ENCODE results near the gene U2SURP.
A peak's percentile ranks its signal among the peaks of the same experiment; 100 is the strongest.
"Not testable (repeated sequence)": the region's sequence is repeated elsewhere in the genome, so short reads cannot be mapped to it uniquely, and the experiment has no call there.

The U2SURP gene

GRCh38 chr3:143024351-143024960 is 23.1 kb downstream of the U2SURP start:
- no peak for DNase-seq

DNA sequence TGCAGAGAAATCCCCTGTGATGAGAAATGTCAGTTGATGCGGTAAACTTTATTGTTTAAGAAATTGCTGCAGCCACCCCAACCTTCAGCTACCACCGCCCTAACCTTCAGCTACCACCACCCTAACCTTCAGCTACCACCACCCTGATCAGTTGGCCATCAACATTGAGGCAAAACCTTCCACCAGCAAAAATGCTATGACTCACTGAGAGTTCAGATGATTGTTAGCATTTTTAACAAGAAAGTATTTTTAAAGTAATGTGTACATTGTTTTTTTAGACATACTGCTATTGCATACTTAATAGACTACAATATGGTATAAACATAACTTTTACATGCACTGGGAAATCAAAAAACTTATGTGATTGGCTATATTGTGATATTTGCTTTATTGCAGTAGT is 30.0 kb downstream of the U2SURP start:
- DNase-seq, result no peak

DNA sequence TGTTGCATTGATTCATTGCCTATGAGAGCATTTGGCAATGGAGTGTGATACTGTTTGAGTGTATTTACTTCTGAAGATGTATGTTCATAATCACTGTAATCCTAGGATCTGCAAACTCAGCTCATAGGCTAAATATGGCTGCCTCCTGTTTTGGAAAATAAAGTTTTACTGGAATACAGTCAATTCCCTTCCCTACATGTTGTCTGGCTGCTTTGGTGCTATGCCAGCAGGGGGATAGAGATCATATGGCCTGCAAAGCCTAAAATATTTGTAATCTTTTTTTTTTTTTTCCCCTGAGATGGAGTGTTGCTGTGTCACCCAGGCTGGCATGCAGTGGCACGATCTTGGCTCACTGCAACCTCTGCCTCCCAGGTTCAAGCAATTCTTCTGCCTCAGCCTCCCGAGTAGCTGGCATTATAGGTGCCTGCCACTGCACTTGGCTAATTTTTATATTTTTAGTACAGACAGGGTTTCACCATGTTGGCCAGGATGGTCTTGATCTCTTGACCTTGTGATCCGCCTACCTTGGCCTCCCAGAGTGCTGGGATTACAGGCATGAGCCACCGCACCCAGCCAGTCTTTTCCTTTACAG is 30.5 kb downstream of the U2SURP start:
- peak; percentile 8 for DNase-seq

GRCh38 chr3:143035466-143036211 is 34.3 kb downstream of the U2SURP start:
- DNase-seq, result no peak

DNA sequence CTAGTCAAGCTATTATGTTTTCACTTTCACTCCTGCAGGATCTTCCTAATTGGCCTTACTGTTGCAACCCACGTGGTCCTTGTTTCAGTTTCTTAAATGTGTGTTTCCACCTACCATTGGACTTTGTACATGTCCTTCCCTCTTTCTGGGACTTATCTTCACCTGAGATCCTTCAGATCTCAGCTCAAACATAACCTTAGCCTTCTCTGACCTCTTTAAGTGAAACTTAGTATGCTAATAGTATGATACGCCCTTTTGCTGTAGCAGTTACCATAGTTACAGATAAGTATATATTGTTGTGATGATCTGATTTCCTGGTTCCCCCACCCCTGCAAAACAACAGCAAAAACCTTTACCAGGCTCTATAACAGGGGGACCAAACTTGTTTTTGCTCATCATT is 35.2 kb downstream of the U2SURP start:
- no peak for DNase-seq

- DNase-seq, result no peak
These were observed 36.5 kb downstream of the U2SURP start for GRCh38 chr3:143037867-143038266.

GRCh38 chr3:143040261-143040879 is 39.0 kb downstream of the U2SURP start:
- DNase-seq, result peak; percentile 36

- DNase-seq, result no peak
These were observed 40.5 kb downstream of the U2SURP start for GRCh38 chr3:143041903-143042302.

DNA sequence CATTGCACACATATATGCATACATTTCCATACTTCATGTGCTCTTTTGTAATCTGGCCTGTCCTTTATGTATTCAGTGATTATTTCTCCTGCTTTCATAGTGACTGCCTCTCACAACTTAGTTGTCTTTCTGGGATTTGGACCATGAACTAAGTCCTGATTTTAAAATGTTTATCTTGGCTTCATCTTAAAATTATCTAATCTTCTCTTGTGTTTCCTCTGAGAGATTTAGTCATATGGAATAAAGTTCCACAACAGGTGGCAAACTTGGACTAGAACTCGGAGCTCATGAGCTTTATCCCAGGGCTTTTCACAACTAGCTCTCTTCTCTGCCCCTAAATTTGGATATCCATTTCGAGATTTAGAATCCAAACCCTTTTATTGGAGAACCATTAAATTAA is 44.3 kb downstream of the U2SURP start:
- no peak for DNase-seq

DNA sequence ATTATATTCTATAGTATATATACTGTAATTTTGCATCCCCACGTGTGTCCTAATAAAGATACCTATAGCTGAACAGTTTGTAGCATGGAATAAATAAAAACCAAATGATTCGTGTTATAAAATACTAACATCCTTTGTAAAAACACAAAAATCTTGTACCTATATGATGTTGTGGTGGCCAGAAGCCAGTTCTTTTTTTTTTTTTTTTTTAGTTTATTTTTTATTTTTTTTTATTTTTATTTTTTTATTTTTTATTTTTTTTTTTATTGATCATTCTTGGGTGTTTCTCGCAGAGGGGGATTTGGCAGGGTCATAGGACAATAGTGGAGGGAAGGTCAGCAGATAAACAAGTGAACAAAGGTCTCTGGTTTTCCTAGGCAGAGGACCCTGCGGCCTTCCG is 44.7 kb downstream of the U2SURP start:
- DNase-seq, result not testable (repeated sequence)

- DNase-seq, result no peak
These were observed 52.6 kb downstream of the U2SURP start for GRCh38 chr3:143054011-143054410.

- DNase-seq, result no peak
These were observed 55.0 kb downstream of the U2SURP start for GRCh38 chr3:143056372-143056771.

DNA sequence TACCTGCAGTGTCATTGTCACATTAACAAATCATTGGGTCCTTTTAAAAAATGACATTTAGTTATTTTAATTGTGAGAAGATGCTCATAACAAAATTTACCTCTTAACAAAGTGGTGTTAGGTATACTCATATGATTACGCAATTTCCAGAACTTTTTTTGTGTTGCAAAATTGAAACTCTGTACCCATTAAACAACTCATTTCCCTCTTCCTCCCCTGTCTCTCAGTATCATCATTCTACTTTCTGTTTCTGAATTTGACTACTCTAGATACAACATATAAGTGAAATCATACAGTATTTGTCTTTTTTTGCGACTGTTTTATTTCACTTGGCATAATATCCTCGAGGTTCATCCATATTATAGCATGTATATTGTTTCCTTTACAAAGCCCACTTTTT is 59.5 kb downstream of the U2SURP start:
- DNase-seq, result no peak

DNA sequence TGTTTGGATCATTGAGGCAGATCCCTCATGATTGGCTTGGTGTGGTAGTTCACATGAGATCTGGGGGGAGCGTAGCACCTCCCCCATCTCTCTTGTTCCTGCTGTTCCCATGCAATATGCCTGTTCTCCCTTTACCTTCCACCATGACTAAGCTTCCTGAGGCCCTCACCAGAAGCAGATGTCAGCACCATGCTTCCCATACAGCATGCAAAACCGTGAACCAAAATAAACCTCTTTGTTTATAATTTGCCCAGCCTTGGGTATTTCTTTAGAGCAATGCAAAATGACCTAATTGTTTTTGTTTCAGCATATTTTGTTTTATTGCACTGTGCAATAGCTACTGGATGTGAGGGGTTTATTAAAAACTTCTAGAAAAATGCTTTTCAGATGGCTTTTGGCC is 61.6 kb downstream of the U2SURP start:
- no peak for DNase-seq

DNA sequence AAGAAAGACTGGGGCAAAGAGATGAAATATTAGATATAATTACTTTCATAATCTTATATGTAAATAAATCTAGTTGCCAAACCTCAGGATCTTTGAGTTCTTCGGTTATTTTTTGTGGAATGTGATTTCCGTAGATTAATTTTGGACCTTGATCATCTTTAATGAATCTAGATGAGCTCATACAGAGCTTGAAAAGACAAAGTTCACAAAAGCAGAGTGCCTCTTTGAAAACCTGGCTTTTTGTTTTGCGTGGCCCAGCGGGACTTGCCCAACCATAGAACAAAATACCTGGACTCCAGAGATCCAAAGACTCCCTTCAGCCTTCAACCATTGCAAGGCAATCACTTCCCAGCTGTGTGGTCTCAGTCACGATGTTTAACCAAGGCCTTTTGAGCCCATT is 63.4 kb downstream of the U2SURP start:
- DNase-seq, result no peak

DNA sequence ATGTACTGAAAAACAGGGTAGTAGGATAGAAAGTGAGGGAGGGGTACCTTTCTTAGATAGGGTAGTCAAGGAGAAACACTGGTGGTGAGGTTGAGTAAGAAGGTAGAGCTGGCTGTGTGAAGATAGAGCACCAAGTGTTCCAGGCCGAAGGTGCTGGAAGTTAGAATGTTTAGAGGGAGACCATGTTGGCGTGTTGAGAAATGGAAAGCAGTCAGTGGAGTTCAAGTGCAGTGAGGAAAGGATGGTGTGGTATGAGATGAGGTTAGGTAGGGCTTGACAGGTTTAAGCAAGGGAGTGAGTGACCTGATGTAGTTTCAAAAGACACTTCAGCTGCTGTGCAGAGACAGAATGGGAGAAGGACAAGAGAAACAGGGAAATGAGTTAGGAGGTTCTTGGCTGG is 64.0 kb downstream of the U2SURP start:
- no peak for DNase-seq

GRCh38 chr3:143066033-143066432 is 64.7 kb downstream of the U2SURP start:
- peak; percentile 86 for DNase-seq

- no peak for DNase-seq
These were observed 65.8 kb downstream of the U2SURP start for GRCh38 chr3:143067201-143067600.

DNA sequence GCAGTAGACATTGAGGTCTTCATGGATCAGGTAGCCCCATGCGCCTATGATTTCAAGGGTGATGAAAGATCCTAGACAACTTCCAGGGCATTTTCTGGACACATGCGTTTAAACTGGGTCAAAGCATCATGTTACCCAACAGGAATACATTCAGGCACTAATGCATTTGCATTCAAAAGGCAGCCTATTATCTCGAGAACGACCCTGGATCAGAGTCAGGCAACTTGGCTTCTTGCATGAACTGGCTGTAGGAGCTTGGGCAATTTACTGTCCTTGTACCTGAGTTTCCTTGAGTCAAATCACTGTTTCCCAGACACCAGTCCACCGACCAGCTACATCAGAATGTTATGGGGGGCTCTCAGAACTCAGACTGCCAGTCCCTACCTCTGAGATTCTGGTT is 66.7 kb downstream of the U2SURP start:
- DNase-seq, result no peak

GRCh38 chr3:143070977-143071551 is 69.7 kb downstream of the U2SURP start:
- no peak for DNase-seq

DNA sequence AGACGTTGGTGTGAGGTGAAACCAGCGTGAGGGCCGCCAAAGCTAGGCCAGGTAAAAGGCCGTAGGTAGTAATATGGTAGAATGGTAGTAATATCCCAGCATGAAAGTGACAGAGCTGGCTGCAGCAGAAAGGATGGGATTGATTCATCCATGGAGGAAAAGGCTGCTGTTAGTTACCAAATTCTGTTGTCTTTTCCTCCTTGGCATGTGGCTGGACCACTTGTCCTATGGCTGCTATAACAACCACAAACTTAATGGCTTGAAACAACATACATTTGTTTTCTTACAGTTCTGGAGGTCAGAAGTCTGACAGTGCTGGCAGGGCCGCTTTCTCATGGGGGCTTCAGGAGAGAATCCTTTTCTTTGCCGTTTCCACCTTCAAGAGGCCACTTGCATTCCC is 70.4 kb downstream of the U2SURP start:
- DNase-seq, result no peak

DNA sequence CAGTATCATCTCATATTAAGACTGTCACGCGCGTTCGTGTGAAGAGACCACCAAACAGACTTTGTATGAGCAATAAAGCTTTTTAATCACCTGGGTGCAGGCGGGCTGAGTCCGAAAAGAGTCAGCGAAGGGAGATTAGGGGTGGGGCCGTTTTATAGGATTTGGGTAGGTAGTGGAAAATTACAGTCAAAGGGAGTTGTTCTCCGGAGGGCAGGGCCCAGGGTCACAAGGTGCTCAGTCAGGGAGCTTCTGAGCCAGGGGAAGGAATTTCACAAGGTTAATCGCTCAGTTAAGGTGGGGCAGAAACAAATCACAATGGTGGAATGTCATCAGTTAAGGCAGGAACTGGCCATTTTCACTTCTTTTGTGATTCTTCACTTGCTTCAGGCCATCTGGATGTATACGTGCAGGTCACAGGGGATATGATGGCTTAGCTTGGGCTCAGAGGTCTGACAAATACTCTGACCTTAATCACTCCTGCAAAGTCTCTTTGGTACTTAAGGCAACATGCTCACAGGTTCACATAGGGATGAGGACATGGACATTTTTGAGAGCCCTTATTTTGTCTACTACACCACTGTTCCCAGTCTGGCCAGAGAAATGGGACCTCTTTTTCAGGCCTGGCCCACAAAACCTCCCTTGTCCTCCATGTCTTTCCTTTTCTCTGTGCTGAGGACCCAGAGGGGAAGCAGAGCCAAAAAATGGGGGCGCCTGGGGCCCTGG is 71.1 kb downstream of the U2SURP start:
- DNase-seq, result not testable (repeated sequence)

DNA sequence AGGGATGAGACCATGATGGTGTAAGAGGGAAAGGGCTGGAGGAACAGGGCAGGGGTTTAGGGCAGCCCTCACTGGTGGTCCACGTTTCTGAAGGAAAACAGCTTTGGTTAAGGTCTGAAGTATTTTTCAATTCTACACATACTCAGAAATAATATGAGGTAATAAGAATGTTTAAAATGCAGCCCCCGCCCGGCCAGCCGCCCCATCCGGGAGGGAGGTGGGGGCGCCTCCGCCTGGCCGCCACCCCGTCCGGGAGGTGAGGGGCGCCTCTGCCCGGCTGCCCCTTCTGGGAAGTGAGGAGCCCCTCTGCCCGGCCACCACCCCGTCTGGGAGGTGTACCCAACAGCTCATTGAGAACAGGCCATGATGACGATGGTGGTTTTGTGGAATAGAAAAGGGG is 72.2 kb downstream of the U2SURP start:
- DNase-seq, result not testable (repeated sequence)
